GM18526 (cell line): ENCODE measurements around the gene AGBL3.

ENCODE experiments used
- POLR2A ChIP-seq: IDR thresholded peaks from 3 replicates; pipeline ENCODE4 v1.6.1; 2011; ENCODE audit not compliant: insufficient read length; ENCODE audit errors: extremely low read depth

AGBL3 gene

DNA sequence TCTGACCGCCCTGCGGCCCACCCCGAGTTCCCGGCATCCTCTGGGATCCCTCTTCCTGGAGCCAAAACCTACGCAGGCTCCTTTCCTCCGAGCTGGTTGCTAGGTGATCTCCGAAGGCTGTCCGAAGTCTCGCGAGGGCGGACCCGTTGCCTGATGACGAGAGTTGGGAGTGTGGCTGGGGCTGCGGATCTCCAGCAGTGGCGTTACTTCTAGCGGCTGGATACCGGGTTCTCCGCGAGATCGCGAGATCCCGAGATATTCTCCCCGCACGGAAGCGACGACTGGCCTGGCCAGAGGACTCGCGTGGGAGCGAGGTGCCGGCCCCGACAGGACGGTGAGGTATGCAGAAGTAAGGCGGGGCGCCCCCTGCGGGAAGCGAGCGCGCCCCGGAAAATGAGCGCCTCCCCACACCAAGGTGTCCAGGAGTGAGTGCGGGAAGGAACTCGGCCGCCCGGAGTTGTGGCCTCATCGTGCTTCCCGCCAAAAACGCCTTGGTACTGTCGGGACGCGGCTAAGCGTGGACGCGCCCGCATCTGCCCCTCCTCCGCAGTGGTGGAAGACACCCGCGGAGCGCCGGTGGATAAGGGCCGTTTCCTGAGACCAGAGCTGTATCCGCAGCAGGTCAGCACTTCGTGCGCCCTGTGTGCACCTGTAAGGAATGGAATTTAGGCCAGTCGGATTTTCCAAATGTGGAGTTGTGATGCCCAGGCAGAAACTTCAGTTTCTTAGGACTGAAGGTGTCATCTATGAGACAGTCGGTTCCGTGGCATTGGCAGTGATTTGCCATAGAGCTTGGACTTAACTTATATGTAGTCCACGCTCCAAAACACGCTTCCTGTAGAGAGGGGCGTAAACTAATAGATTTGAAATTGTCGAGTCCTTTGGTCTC, at the start of gene AGBL3:
Gene AGBL3, plus strand, starts transcription at position 146 of the 889 bp plus-strand sequence. CDS start 1,426 bp downstream, outside the sequence.
- peak; percentile 59 for TF ChIP-seq POLR2A

DNA sequence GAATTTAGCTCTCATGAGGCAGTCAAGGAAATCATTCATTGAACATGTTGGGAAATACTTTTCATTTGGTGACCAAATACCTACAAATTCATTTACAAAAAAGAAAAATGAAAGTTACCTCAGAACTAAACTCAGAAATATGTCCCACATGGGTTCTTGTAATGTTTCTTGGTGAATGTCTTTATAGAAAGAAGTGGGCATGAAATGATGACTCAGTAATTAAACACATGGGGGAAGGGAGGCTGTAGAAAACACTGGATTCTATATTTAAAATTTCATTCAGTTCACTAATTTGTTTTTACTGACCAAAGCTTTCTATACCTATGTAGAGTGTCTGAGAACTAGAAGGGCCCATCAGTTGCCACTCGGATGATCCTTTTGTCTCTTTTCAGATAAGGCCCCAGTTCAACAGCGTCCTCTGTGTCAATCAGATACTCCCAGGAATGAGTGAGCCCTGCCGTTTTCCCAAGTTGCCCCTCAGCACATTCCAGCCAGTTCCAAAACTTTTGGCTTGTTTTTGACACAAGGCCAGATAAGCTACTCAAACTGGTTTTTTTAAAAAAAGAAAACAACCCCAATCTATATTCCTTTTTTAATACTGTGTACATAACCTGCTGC, 49.3 kb upstream of the AGBL3 start:
- no peak for TF ChIP-seq POLR2A

DNA sequence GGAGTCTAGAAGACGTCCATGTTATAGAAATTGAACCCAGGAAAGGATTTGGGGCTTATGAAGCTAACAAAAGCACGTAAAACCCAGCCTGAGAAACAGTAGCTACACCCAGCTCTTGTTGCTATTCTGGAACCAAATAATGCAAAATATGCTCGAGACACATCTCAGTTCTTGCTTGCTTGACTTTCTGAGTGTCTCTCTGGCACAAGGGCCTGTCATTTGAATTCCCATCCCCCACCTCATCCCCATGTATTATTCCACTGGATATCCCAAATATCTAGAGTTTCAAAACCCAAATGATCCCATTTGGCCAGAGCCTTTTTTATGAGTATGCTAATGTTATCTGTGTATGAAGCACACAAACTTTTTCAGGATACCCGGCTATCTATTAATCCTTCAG, 48.2 kb upstream of the AGBL3 start:
- TF ChIP-seq POLR2A: no peak

DNA sequence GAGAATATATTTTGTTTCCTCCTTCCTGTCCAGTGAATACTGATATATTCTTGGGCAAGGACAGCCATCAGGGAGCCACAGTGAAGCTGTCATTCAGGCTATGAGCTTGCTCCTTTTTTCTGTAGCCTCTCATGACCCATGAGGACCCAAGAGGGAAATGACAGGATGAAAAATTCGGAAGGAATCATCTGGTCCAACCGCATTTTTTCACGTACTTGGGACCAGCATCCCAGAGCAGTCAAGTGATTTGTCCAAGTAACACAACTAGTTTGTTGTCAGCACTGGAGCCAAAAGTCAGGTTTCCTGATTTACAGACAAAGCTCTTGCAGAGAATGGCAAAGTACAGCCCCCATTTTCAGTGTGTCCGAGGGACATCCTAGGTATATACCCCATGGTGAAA, 47.2 kb upstream of the AGBL3 start:
- TF ChIP-seq POLR2A: no peak

DNA sequence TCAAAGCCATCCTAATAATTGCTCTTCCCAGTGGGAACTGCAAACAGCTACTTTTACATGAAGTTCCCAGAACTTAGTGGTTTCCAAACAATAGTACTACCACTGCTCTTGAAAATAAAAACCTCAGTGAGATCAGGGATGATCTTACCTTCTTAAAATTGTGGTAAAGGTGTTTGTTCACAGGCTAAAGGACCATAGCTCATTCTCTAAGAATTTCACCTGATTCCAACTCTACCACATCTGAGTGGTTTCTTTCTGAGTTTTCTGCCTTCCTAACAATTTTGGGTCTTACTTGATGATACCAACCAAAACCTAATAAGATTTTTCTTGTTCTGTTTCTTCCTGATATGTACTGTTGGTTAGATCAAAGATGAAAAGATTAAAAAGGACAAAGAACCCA, 45.6 kb upstream of the AGBL3 start:
- no peak for TF ChIP-seq POLR2A

DNA sequence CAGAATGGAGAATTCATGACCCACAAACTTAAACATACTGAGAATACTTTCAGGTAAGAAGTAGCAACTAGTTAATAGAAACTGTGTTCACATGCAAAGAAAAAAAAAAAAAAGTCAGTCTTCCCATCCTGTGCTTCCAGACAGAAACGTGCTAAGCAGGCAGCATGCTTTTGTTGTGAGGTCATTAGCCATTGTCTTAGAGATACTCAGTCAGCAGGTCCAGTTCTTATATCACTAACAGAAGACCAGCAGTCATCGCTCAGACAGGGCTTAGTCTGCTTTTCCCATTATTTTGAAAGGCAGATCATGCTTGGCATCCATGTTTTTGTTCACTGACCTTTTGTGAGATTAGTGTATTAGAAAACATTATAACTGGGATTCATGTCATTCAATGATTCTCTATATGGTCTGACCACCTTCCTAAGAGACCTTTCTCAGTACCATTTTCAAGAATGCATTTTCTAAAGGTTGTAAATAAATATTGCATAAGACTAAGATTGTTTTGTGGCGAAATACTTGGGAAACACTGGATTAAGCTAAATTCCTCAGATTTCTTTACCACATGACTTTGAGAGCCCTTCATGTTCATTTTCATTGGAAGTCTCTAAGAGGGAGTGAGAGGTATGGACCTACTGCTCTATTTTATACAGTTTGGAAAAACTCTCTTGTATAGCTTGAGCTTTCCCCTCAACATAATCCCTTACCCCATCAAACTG, 45.0 kb upstream of the AGBL3 start:
- TF ChIP-seq POLR2A: no peak

DNA sequence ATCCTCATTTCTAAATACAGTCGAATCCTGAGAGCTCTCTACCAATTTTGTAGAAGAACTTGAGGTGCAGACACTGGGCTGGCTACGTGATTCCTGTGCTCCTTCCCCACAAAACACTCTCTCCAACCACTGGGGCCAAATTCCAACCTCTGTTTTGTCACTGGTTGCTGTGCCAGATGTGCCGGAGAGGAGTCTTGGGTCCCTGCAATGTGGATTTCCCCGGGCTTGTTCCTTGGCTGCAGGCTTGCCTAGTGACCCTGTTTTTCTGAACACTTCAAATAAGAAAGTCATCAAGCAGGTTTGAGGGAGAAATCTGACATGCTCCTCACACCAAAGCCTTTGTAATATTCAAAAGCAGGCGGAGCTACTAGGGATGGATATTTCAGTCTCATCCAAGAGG, 44.4 kb upstream of the AGBL3 start:
- no peak for TF ChIP-seq POLR2A

DNA sequence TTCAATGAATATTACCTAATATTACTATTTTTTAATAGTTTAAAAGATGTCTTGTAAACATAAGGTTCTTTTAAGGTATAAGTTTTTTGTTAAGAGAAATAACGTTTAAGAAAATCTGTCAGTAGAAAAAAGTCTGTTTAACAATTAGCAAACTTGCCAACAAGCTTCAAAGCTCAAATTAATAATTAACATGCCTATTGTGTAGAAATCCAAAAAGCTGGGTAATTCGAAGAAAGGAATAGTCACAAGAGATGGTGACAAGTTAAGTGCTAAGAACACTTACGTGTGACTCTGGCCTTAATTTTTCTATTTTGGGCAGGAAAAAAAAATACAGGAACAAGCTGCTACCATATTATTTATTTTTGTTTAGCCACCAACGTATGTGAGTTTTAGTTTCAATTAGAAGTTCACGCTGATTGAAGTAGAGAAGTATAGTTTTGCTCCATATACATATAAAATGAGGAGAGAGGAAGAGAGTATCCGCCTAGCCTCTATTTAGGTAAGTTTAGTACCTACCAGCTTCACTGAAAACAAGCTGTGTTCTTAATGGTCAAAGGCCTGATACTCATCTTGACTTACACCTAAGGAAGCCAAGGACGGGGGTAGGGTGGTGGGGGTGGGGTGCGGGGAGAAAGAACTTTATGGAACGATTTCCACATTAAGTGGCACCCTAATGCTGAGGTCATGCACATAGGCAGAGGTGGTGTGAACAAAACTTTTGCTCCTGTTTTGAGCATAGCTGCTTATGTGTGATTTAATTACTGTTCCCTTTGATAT, 43.4 kb upstream of the AGBL3 start:
- TF ChIP-seq POLR2A: no peak

DNA sequence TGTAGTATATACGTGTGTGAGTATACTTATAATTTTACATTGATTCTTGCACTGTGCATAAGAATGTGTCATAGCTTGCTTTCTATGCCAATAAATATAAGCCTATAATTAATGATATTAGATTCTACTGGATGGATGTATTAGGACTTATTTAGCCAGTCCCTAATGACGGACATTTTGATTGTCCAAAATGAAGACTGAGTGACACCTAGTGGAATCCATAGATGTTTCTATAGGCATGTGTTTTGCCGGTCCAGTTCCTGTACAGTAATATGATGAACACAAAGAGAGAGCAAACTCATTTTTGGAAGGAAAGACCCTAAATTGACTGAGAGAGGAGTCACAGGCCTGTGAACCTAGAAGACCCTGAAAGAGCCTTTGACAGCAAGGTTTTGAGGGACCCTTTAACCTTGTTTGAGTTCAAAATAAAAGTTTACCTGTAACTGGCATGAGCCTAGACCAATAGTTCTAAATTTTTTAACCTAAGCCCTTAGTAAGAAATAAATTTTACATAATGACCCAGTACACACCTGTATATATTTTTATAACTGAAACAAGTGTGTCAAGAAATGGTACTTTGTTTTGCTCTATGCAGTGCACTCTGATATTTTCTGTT, 42.4 kb upstream of the AGBL3 start:
- TF ChIP-seq POLR2A: no peak

DNA sequence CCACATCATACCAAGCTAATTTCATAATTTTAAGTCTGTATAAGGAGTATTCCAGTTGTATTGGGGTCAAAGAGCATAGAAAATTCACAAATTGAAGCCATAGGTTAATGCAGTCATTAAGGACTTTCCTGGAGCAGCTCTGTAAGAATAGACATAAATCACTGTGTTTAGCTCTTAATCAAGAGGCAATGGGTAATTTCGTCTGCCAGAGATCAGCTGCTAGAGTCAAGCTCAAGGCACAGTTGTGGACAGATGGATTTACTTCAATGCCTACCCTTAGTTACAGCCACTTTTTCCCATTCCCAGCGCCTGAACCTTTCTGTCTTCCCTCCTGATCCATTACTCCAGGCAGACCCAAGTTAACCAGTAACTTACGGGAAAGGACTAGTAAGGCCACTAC, 40.6 kb upstream of the AGBL3 start:
- TF ChIP-seq POLR2A: no peak

DNA sequence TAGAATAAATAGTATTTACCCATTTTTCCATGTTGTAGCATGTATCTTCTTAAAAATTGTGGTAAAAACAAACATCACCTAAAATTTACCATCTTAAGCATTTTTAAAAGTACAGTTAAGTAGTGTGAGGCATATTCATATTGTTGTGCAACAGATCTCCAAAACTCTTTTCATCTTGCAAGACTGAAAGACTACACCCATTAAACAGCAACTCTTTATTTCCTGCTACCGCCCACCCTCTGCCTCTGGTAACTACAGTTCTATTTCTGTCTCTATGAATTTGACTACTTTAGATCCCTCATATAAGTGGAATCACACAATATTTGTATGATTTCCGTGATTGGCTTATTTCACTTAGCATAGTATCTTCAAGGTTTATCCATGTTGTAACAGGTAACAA, 40.0 kb upstream of the AGBL3 start:
- no peak for TF ChIP-seq POLR2A

DNA sequence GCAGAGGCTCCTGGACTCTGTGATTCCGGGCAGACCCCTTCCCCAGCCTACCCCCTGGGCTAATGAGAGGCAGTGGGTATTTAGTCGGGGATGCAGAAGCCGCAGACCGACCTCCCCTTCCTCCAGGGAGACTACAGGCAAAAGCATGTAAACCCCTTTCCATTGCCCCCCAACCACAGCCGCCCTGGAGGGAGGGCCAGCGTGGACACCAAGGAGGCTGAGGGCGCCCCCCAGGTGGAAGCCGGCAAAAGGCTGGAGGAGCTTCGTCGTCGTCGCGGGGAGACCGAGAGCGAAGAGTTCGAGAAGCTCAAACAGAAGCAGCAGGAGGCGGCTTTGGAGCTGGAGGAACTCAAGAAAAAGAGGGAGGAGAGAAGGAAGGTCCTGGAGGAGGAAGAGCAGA, 39.0 kb upstream of the AGBL3 start:
- TF ChIP-seq POLR2A: no peak

DNA sequence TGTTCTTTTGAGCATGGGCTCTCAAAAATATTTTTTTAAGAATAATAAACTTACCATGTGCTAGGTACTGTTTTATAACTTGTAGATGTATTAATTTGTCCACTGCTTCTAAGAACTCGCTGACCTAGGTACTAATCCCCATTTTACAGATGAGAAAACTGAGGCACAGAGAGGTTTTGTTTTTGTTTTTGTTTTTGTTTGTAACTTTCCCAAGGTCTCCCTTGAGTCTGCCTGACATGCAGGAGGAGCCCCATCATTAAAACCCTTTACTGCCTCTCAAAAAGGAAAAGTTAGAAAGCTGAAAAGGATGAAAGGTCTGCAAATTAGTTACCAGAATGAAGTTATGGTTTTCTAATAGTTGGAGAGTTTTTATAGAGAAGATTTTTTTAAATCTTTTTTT, 38.5 kb upstream of the AGBL3 start:
- no peak for TF ChIP-seq POLR2A

DNA sequence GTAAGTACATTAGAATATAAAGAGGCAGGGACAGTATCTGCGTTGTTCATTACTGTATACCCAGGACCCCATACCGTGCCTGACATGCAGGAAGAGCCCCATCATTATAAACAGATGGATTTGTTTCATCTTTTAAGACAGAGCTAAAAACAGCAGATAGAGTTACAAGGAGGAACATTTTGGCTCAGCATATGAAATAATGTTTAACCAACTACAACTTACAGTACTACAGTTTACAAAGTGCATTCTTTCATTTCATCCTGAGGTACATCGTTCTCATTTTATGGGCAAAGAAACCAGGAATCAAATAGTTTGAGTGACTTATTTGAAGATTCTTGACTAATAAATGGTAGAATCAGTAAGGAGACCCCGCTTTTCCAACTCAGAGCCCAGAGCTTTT, 38.1 kb upstream of the AGBL3 start:
- no peak for TF ChIP-seq POLR2A

DNA sequence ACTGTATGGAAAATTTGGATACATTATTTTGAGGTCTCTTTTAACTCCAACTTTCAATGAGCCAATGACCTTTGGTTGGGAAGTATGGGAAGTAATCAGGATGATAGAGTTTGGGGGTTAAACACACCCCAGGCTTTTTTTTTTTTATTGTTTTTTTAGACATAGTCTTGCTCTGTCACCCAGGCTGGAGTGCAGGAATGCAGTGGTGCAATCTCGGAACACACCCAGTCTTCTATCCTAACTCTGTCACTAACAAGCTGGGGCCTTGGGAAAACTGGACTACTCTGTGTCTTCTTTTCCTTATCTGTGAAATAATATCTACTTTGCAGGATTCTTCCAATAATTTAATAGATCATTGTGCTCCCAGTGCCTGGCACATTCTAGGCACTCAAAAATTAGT, 37.6 kb upstream of the AGBL3 start:
- TF ChIP-seq POLR2A: no peak
